GM19438 (cell line): ENCODE data around the gene WDR83.
"Not testable (repeated sequence)": the region's sequence is repeated elsewhere in the genome, so short reads cannot be mapped to it uniquely, and the experiment has no call there.

Experiments
- ATAC-seq: cut with Tn5 transposase; IDR thresholded peaks from one replicate; pipeline ENCODE4 v1.9.1; 2021; ENCODE audit warnings: low read depth; ENCODE audit not compliant: unreplicated experiment

WDR83 gene, protein sequence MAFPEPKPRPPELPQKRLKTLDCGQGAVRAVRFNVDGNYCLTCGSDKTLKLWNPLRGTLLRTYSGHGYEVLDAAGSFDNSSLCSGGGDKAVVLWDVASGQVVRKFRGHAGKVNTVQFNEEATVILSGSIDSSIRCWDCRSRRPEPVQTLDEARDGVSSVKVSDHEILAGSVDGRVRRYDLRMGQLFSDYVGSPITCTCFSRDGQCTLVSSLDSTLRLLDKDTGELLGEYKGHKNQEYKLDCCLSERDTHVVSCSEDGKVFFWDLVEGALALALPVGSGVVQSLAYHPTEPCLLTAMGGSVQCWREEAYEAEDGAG

DNA sequence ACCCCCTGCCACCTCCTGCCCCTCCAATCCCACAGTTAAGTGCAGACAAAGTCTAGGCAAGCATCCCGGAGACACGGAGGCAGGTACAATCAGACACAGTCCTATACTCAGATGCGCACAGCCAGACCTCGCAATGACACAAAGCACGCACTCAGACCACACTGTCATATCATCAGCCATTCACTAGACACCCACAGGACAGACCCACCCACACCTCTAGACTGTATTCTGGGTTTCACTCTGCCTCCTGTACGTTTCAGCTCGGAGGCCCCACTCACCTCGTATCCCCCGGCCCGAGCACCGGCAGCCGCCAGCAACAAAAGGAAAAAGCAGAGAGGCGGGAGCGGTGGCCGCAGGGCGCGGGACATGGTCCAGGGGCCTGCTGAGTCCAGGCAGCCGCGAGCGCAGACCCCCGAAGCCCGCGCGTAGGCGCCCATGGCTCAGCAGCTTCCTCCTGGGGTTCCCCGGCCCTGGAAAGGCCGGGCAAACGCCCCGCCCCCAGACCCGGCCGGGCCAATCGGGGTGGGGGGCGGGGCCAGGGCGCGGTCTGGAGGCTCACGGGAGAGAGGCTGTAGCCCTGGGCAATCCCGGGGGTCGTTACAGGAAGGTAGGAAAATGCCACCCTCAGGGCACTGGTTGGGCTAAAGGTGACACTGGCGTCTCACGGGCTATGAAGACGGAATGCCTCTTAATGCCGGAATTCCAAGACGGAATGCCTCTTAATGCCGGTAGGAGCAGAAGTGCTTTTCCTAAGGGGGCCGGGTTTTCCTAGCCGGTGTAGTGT is at the start of gene WDR83, which contains the start of gene MAN2B1:
TSS of gene WDR83 (plus strand) at position 543 of the 784 bp plus-strand sequence. CDS start 2,984 bp downstream, outside the sequence.
TSS of gene MAN2B1 (minus strand) at position 478 of the 784 bp plus-strand sequence. CDS start at position 437, 41 bp downstream.
- ATAC-seq = peak; percentile 59

DNA sequence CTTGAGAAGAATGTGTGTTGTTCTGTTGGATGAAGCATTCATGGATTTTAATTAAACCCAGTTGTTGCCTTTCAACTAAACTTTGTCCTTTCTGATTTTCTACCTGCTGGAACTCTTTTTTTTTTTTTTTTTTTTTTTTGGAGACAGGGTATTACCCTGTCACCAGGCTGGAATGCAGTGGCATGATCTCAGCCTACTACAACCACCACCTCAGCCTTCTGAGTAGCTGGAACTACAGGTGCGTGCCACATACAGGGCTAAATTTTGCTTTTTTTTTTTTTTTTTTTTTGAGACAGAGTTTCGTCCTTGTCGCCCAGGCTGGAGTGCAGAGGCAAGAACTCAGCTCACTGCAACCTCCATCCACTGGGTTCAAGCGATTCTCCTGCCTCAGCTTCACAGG is 49.0 kb upstream of the WDR83 start:
- ATAC-seq = no peak

DNA sequence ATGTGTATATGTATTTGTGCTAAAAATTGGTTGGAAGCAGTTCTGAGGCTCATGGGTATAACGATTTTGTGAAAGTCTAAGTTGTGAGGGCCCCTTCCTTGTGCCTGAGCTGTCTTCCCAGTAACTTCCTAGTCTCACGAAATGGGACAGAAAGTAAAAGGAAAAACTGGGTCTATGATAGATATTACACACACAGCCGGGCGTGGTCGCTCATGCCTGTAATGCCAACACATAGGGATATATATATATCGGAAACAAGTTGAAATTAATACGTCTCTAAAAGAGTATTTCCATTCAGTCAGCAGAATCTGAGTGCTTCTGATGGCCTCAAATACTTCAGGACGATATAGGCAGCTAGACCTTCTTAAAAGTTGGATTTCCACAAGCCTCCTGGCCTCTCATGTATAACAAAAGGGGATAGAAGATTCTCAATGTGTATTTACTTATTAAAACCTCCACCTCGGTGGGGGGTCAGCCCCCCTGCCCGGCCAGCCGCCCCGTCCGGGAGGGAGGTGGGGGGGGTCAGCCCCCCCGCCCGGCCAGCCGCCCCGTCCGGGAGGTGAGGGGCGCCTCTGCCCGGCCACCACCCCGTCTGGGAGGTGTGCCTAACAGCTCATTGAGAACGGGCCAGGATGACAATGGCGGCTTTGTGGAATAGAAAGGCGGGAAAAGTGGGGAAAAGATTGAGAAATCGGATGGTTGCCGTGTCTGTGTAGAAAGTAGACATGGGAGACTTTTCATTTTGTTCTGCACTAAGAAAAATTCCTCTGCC is 45.2 kb upstream of the WDR83 start:
- not testable (repeated sequence) for ATAC-seq

DNA sequence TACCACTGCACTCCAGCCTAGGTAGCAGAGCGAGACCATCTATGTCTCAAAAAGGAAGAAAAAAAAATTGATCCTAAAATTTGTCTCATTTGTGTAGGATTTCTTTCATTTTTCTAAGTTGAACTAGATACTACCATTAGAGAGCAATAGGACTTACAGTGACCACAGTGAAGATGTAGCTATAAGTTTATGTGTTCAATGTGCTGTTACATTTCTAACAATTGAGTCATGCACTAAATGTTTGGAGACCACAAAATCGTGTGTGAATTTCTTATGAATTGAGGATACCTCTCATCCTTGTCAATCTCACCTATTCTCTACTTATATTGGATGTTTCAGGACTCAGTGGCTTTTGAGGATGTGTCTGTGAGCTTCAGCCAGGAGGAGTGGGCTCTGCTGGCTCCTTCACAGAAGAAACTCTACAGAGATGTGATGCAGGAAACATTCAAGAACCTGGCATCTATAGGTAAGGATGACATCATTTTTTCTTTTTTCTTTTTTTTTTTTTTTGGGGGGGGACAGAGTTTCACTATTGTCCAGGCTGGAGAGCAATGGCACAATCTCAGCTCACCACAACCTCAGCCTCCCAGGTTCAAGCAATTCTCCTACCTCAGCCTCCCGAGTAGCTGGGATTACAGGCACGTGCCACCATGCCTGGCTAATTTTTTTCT is 43.1 kb upstream of the WDR83 start:
- ATAC-seq = no peak

DNA sequence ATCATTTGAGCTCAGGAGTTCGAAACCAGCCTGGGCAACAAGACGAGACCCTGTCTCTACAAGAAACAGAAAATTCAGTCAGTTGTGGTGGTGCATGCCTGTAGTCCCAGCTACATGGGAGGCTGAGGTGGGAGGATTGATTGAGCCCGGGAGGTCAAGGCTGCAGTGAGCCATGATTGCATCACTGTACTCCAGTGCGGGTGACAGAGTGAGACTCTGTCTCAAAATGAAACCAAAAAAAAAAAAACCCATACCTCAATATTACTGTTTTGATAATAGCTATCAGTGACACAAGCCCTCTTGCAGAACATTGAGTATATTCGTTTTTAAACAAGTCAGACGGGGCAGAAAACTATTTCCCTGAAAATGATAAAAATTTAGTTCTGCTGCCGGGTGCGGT is 39.6 kb upstream of the WDR83 start:
- no peak for ATAC-seq

DNA sequence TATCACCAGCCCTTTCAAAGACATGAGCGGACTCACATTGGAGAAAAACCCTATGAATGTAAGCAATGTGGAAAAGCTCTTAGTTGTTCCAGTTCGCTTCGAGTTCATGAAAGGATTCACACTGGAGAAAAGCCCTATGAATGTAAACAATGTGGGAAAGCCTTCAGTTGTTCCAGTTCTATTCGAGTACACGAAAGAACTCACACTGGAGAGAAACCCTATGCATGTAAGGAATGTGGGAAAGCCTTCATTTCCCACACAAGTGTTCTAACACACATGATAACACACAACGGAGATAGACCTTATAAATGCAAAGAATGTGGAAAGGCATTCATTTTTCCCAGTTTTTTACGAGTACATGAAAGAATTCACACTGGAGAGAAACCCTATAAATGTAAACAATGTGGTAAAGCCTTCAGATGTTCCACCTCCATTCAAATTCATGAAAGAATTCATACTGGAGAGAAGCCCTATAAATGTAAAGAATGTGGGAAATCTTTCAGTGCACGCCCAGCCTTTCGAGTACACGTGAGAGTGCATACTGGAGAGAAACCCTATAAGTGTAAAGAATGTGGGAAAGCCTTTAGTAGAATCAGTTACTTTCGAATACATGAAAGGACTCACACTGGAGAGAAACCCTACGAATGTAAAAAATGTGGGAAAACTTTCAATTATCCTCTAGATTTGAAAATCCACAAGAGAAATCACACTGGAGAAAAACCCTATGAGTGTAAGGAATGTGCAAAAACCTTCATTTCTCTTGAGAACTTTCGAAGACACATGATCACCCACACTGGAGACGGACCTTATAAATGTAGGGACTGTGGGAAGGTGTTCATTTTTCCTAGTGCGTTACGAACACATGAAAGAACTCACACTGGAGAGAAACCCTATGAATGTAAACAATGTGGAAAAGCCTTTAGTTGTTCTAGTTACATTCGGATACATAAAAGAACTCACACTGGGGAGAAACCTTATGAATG is 38.3 kb upstream of the WDR83 start:
- ATAC-seq = no peak

DNA sequence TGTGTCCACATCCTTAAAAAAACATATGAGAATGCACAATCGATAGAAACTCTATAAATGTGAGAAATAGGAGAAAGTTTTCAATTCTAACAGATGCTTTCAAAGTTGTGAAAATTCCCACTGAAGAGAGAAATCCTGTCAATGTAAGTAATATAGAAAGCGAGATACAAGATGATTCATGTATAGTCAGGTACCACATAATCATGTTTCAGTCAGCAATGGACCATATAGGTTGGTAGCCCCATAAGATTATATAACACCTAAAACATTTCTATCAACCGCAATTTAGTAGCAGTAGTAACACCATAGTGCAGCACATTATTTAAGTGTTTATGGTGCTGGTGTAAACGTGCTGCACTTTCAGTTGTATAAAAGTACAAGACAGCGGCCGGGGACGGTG is 37.4 kb upstream of the WDR83 start:
- ATAC-seq = no peak

DNA sequence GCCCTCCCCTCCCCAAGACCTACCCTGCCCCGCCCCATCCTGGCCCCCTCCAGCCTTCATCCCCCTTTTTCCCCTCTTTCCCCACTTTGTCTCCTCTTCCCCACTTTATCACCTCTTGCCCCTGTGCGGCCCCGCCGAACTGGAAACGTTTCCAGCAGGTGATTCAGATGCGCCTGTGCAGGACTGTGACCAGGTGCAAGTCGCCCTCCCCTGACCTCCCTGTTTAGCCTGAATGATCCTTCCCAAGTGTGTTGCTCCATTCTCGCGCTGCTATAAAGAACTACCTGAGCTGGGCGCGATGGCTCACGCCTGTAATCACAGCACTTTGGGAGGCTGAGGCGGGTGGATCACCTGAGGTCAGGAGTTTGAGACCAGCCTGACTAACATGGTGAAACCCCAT is 30.0 kb upstream of the WDR83 start:
- no peak for ATAC-seq

DNA sequence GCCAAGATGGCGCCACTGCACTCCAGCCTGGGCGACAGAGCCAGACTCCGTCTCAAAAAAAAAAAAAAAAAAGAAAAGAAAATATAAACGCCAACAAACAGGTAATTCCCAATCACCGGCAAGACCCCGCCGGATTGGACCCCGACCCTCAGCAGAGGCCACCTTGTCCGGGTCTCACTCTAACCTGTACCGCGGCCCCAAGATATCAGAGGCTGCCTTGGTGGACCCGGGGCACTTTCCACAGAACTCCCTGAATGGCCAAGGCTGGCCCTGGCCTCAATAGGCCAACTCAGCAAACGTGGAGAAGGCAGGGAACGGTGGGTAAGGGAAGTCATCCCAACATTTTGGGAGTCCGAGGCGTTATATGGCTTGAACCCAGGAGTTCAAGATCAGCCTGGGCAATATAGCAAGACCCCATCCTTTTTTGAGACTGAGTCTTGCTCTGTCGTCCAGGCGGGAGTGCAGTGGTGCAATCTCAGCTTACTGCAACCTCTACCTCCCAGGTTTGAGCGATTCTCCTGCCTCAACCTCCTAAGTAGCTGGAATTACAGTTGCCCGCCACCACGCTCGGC is 27.9 kb upstream of the WDR83 start:
- no peak for ATAC-seq

DNA sequence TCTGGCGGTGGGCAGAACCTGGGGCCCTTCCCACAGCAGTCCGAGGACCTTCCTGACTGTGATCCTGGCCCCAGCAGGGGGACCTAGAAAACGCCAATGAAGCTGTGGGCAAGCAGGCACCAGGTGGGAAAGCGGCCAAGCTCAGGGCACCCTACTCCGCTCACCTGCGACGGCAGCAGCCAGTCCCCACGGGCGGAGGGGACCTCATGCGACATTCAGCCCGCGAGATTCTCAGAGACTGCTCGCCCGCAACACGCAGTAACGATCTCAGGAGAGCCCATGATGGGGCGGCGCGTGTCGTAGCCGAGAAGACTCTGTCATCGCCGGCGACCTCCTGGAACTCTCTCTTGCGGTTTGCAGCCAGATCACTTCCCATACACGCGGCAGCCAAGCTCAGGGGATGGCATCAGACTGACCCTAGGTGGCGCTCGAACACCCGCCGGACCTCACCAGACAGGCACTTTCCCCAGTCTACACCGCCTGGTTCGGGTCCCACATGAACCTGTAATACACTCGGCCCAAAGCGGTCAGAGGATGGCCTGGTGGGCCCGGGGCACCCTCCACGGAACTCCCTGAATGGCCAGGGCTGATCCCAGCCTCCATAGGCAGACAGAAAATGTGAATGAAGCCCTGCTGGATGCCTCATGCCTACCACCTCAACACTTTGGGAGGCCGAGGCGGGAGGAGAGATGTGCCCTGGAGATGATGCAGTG is 26.6 kb upstream of the WDR83 start:
- peak; percentile 64 for ATAC-seq

DNA sequence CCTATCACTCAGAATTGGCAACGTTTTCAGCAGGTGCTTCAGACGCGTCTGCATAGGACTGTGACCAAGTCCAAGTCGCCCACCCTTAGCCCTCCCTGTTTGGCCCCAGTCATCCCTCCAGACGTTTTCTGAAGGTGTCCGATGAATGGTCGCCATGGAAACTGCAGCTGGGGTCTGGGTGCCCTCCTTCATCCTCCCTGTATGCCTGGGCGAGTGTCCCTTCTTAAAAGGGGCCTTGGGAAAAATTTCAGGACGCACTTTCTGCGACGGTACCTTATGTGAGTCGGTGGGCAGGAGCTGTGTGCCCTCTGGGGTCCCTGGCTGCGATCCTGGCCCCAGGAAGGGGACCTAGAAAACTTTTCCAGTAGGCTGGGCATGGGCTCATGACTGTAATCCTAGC is 25.2 kb upstream of the WDR83 start:
- ATAC-seq = no peak

DNA sequence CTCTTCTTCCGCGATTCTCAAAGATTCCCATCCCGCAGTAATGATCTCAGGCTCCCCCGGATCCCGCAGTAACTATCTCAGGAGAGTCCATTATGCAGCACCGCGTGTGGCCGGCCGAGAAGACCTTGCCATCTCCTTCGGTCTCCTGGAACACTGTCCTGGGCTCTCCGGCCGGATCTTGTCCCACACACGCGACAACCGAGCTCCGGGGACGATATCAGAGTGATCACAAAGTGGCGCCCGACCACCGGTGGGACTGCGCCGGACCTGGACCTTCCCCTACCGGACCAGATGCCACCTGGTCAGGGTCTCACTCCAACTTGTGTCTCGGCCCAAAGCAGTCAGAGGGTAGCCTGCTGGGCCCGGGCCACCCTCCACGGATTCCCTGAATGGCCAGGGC is 24.1 kb upstream of the WDR83 start:
- no peak for ATAC-seq

DNA sequence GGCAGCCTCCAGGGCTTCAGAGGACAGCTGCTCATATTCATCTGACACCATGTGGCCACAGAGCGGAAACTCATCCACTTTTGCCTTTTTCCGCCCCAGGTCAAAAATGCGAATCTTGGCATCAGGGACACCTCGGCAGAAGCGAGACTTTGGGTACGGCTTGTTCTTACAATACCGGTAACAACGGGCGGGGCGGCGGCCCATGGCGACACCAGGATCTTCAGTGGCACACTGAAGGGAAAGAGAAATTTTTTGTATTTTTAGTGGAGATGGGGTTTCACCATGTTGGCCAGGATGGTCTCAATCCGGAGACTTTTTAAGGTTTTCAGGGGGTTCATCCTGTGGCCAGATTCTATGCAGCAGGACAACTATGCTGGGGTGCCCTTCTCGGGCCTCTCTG is 22.9 kb upstream of the WDR83 start:
- not testable (repeated sequence) for ATAC-seq

DNA sequence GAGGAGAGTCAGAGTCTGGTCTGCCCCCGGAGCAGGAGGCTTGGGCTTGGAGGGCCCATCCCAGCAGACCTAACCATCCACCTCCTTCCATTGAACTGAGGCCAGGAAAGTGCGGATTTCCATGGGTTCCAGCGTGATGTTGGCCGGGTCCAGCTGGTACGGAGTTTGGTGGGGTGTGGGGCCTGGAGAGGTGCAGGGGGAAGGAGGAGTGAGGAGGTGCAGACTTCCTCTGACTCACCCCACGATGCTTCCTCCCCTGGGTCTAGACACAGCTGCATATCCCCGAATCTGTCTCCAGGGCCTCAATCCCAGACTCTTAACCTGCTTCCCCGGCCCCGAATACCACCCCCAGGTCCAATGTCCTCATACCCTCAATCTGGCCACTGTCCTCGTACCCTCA is 20.1 kb upstream of the WDR83 start:
- ATAC-seq = no peak

DNA sequence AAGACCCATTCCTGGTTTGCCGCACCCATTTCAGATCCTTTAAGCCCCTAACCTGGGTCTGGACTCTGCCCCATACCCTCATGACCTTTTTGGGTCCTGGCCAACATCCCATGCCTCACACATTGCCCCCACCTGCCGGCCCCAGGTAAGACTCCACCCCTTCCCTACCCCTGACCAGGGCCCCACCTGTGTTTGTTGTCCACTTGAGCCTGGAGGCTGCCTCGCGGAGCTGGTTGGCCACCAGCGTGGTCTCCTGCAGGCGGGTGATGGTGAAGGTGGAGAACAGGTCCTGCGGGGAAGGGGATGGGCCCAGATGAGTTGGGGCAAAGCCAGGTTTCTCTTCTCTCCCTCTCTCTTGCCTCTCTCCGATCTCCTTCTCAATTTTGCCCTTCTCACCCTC is 19.6 kb upstream of the WDR83 start:
- ATAC-seq = no peak

DNA sequence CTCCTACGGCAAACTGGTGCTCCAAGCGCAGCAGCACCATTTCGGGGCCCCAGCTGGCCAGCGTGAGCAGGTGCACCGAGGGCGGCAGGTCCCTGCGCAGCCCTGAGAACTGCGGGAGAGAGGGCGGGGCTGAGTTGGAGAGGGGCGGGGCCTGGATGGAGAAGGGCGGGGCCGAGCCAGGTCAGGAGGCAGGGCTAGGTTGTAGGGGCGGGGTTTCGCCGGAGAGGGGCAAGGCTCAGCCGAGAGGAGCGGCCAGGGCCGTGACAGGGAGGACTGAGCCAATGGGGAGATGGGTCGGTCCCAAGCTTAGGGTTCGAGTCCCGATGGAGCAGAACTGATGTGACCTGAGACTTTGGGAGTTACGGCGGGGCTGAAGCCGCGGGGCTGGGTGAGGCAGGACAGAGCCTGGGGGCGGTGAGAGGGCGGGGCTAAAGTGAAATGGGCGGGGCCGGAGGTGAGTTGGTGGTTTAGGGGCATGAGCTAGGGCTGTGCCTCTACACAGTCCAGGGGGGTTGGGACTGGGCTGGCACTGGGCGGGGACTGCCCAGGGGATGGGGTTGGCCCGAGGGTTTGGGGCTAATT is 19.0 kb upstream of the WDR83 start:
- no peak for ATAC-seq

DNA sequence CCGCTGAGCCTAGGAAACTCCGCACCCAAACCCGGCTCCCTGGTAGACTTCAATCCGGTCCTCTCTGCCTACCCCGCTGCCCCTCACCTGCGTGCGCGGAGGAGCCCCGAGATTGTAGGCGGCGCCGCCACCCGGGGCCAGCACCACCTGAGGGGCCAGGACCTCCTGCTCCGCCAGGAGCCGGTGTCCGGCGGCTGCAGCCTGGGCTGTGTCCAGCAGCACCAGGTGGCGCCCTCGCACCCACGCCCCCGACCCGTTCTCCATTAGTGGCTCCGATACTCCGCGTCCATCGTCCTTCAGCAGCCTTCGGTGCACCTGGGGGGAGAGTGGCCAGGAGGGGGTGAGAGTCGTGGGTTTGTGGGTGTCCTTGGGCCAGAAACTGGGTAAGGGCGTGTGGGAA is 18.5 kb upstream of the WDR83 start:
- ATAC-seq = no peak

DNA sequence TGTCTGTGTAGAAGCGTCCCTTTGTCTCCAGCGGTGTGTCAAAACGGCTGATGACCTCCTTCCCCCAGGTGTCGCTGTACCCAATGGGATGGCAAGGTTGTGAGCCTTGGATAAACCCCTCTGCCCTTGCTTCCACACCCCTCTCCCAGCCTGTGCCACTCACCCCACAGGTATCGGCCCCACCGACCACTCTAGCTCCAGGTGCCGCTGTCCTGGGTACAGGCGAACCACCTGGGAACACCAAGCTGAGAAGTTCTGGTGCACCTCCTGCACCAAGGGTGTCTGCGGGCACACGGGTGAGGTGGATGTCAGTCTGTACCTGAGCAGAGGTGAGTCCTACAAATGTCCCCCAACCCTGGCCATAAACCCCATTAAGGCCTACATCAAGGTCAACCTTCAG is 16.7 kb upstream of the WDR83 start:
- ATAC-seq = no peak
